ENCODE measurements around the gene PPP3CA.

Gene PPP3CA

DNA sequence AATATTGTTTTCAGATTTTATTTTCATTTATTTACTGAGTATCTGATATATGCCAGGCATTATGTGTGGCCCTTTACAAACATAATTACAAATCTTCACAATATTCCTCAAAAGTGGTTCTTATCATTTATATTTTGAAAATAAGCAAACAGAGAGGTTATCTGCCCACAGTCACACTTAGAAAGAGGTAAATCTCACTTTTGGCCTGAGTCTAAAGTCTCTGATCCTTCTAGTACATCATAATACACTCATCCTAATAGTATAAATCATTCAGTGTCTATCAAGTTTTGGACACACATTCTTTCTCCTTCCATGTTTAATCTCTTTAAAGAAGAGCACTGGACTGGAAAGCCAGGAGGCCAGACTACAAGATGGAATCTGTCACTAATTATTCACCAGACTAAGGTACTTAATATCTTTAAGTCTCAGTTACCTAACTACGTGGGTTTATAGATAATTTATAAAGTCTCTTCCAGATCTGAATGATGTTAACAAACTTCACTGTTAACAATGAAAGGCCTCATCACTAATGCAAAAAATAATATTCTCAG is 281.3 kb downstream of the PPP3CA start:
- Histone ChIP-seq H3K36me3 (ENCODE audit: control insufficient read depth, insufficient read depth, low read length) (no peaks in the 10 kb centered on the region), H3K4me3 (ENCODE audit: low read length) (no peak overlapping the region), H3K4me1 (ENCODE audit: control insufficient read depth, insufficient read depth, low read length) (no peaks in the 10 kb centered on the region), H3K27ac (ENCODE audit: low read length) (no peak overlapping the region), H3K9me3 (ENCODE audit: control insufficient read depth, insufficient read depth, low read length) (no peaks in the 10 kb centered on the region), H3K27me3 (ENCODE audit: control insufficient read depth, insufficient read depth, low read length) (no peaks in the 10 kb centered on the region)
- DNase-seq (ENCODE audit: low read depth, low spot score): no peak
- whole genome bisulfite sequencing (ENCODE audit: insufficient coverage, insufficient read length): no CpG with 5 or more reads among the region's 1 CpG

DNA sequence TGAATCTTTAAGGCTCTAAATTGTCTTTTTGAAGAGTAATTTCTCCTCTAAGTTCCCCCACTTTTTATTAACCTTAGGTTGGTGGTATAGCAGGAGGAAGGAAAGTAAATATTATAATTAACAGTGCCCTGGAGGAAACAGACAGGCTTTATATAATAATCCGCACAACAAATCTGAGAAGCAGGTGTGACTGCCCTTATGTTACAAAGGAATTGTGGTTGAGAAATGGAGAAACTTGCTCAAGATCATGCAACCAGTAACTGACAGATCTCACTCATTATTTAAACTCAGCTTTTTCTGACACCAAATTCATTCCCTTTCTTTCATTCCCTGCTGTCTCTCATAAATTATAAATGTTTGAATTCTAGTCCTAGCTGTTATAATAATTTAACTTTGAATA is 282.0 kb downstream of the PPP3CA start:
- no peaks in the 10 kb centered on the region for H3K27me3 ChIP-seq (ENCODE audit: control insufficient read depth, insufficient read depth, low read length)
- H3K4me3 ChIP-seq (ENCODE audit: low read length): no peak overlapping the region
- no peak overlapping the region for H3K27ac ChIP-seq (ENCODE audit: low read length)
- no peaks in the 10 kb centered on the region for H3K9me3 ChIP-seq (ENCODE audit: control insufficient read depth, insufficient read depth, low read length)
- no peaks in the 10 kb centered on the region for H3K4me1 ChIP-seq (ENCODE audit: control insufficient read depth, insufficient read depth, low read length)
- H3K36me3 ChIP-seq (ENCODE audit: control insufficient read depth, insufficient read depth, low read length): no peaks in the 10 kb centered on the region
- whole genome bisulfite sequencing (ENCODE audit: insufficient coverage, insufficient read length): no CpG with 5 or more reads among the region's 1 CpG
- no peak for DNase-seq (ENCODE audit: low read depth, low spot score)

DNA sequence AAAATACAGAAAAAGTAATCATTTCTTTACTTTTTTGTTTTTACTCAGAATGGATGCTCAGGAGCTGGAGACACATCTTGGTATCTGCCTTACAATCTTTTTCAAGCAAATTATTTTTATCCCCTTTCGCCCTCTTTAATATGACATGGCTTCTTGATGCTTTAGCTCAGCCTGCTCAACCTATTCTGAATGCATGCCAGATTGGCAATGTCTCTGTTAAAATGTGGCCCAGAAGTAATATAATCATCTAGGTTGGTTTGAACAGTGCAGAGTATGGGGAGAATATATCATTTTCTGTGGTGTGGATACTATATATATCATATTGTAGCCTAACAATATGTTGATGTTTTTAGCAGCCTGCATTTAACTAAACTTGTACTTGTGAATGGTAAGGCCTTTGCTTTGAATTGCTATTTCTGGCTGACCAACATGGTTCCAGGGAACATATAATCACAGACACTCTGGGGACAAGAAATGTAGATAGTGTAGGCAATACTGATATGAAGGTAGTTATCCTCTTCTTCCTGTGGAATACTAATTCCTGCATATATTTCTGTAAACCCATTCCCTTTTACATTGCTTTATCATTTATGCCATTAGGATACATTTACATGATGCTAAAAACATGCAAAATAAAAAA is 282.7 kb downstream of the PPP3CA start:
- H3K9me3 ChIP-seq (ENCODE audit: control insufficient read depth, insufficient read depth, low read length): no peaks in the 10 kb centered on the region
- no peak for DNase-seq (ENCODE audit: low read depth, low spot score)
- H3K4me1 ChIP-seq (ENCODE audit: control insufficient read depth, insufficient read depth, low read length): no peaks in the 10 kb centered on the region
- no CpG with 5 or more reads among the region's 1 CpG for WGBS (ENCODE audit: insufficient coverage, insufficient read length)
- H3K27me3 ChIP-seq (ENCODE audit: control insufficient read depth, insufficient read depth, low read length): no peaks in the 10 kb centered on the region
- no peaks in the 10 kb centered on the region for H3K36me3 ChIP-seq (ENCODE audit: control insufficient read depth, insufficient read depth, low read length)
- no peak overlapping the region for H3K4me3 ChIP-seq (ENCODE audit: low read length)
- no peak overlapping the region for H3K27ac ChIP-seq (ENCODE audit: low read length)

DNA sequence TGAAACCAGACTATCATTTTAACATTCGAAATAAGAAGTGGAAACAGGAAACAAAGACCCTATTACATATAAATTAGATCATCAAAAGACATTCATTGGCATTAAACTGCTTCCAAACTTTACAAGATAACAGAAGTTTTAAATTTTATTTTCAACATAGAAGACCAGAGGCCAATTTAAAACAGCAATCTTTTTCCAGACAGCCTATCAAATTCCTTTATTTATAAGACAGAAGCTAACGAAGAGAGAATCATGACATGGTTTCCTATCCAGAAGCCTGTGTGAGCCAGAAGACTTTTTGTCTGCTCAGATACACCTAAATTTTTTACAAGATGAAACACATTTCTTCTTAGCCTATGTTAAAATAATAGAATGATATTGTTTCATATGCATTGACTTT is 291.9 kb downstream of the PPP3CA start:
- no peaks in the 10 kb centered on the region for H3K9me3 ChIP-seq (ENCODE audit: control insufficient read depth, insufficient read depth, low read length)
- H3K27me3 ChIP-seq (ENCODE audit: control insufficient read depth, insufficient read depth, low read length): no peaks in the 10 kb centered on the region
- H3K27ac ChIP-seq (ENCODE audit: low read length): no peak overlapping the region
- no peaks in the 10 kb centered on the region for H3K4me1 ChIP-seq (ENCODE audit: control insufficient read depth, insufficient read depth, low read length)
- no peak overlapping the region for H3K4me3 ChIP-seq (ENCODE audit: low read length)
- no CpG with 5 or more reads among the region's 2 CpGs for WGBS (ENCODE audit: insufficient coverage, insufficient read length)
- no peak for DNase-seq (ENCODE audit: low read depth, low spot score)
- H3K36me3 ChIP-seq (ENCODE audit: control insufficient read depth, insufficient read depth, low read length): no peaks in the 10 kb centered on the region

DNA sequence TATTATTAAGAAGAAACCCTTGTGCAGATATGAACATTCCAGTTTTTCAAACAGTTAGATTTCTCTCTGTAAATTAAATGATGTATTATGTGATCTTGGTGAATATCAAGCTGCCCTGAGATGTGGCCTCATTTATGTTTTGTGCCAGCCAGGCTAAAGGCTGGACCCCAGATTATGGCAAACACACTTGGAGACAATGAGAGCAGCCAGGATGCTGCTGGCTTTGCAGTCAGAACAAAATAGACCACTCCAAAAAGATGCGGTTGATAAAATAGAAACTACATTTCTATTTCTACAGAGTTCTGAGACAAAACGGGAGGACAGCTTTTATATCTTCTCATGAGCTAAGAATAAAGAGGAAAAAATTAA is 296.5 kb downstream of the PPP3CA start:
- no CpG with 5 or more reads among the region's 2 CpGs for WGBS (ENCODE audit: insufficient coverage, insufficient read length)
- H3K4me1 ChIP-seq (ENCODE audit: control insufficient read depth, insufficient read depth, low read length): no peaks in the 10 kb centered on the region; the same call in 1 of the 2 replicates

DNA sequence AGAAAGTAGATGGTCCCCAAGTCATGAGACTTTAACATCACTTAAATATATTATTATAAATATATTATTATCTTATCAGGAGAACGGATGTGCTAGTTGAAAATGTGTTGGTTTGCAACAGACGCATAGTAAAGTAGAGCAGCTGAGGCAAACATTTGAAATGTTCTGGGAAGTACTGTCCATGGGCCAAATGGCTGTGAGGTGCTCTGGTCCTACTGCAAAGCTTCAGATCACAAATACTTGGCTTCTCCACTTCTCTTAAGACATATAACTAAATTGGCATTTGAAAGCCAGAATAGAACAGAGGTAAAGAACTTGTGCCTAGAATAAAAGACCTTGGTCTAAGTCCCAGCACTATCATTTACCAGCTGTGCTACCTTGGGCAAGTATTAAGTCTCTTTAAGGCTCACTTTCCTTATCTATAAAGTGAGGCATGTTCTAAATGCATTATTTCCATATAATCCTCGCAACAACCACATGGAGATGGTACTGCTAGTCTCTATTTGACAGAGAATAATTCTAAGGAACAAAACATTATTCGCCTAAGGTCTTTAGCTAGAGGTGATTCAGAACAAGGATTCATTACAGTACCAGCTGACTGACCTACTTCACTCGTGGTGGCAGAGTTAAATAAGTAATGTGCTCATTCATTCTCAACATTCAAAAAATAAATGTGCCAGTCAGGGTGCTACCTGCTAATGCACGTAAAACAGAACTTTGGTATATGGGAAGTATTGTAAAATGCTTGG is 297.1 kb downstream of the PPP3CA start:
- no peak for DNase-seq (ENCODE audit: low read depth, low spot score)

More for the DNA sequence above, 296.5 kb downstream of the PPP3CA start:
- no peak for DNase-seq (ENCODE audit: low read depth, low spot score)
- Histone ChIP-seq H3K9me3 (ENCODE audit: control insufficient read depth, insufficient read depth, low read length) (no peaks in the 10 kb centered on the region), H3K27ac (ENCODE audit: low read length) (no peak overlapping the region), H3K36me3 (ENCODE audit: control insufficient read depth, insufficient read depth, low read length) (no peaks in the 10 kb centered on the region), H3K27me3 (ENCODE audit: control insufficient read depth, insufficient read depth, low read length) (no peaks in the 10 kb centered on the region), H3K4me3 (ENCODE audit: low read length) (no peak overlapping the region)

DNA sequence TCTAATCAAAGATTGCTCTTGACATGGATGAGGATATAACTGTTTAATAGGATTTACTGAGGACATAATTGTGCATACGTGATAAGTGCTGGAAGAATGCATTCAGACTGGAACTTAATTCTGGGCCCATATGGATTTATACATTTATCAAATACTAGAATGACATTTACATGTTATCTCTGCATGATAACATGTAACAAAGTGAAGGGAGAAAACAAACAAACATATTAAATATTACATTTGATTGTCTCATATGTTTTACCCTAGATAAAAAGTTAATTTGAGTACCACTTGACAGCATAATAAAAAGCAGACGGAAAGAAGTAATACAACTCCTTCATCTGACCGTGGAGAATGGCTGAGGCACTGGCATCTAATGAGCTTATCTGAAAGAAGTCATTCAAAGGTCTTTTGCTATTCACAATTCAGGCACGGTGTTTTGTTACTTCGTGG is 297.8 kb downstream of the PPP3CA start:
- Histone ChIP-seq H3K9me3 (ENCODE audit: control insufficient read depth, insufficient read depth, low read length) (no peaks in the 10 kb centered on the region), H3K27ac (ENCODE audit: low read length) (no peak overlapping the region), H3K4me1 (ENCODE audit: control insufficient read depth, insufficient read depth, low read length) (no peaks in the 10 kb centered on the region; the same call in none of the 2 replicates), H3K27me3 (ENCODE audit: control insufficient read depth, insufficient read depth, low read length) (no peaks in the 10 kb centered on the region), H3K4me3 (ENCODE audit: low read length) (no peak overlapping the region), H3K36me3 (ENCODE audit: control insufficient read depth, insufficient read depth, low read length) (no peaks in the 10 kb centered on the region)
- no peak for DNase-seq (ENCODE audit: low read depth, low spot score)
- WGBS (ENCODE audit: insufficient coverage, insufficient read length): no CpG with 5 or more reads among the region's 5 CpGs

More for the DNA sequence above, 297.1 kb downstream of the PPP3CA start:
- Histone ChIP-seq H3K4me1 (ENCODE audit: control insufficient read depth, insufficient read depth, low read length) (no peaks in the 10 kb centered on the region; the same call in 1 of the 2 replicates), H3K4me3 (ENCODE audit: low read length) (no peak overlapping the region), H3K27ac (ENCODE audit: low read length) (no peak overlapping the region), H3K9me3 (ENCODE audit: control insufficient read depth, insufficient read depth, low read length) (no peaks in the 10 kb centered on the region), H3K27me3 (ENCODE audit: control insufficient read depth, insufficient read depth, low read length) (no peaks in the 10 kb centered on the region), H3K36me3 (ENCODE audit: control insufficient read depth, insufficient read depth, low read length) (no peaks in the 10 kb centered on the region)
- WGBS (ENCODE audit: insufficient coverage, insufficient read length): no CpG with 5 or more reads among the region's 6 CpGs

DNA sequence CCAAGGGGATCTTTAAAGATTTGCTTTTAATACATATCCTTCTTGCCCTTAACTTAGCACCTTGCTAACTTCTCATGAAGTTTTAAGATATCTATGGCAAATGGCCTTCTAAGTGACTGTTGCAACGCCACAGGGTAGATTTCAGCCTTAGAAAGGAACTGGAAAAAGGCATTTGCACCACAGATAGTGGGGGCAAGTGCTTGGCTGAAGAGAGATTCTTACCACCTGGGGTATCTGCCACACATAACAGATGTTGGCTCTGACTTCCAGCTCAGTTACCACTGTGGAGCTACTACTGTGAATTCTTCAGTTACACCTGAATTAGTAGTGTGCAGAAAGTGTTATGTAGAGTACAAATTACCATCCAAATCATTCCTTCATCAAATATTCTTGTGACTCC is 302.6 kb downstream of the PPP3CA start:
- no peak overlapping the region for H3K4me3 ChIP-seq (ENCODE audit: low read length)
- no peaks in the 10 kb centered on the region for H3K36me3 ChIP-seq (ENCODE audit: control insufficient read depth, insufficient read depth, low read length)
- no peak for DNase-seq (ENCODE audit: low read depth, low spot score)
- WGBS (ENCODE audit: insufficient coverage, insufficient read length): no CpG with 5 or more reads among the region's 1 CpG
- no peaks in the 10 kb centered on the region for H3K9me3 ChIP-seq (ENCODE audit: control insufficient read depth, insufficient read depth, low read length)
- no peaks in the 10 kb centered on the region for H3K27me3 ChIP-seq (ENCODE audit: control insufficient read depth, insufficient read depth, low read length)
- H3K4me1 ChIP-seq (ENCODE audit: control insufficient read depth, insufficient read depth, low read length): no peaks in the 10 kb centered on the region; the same call in none of the 2 replicates
- no peak overlapping the region for H3K27ac ChIP-seq (ENCODE audit: low read length)

DNA sequence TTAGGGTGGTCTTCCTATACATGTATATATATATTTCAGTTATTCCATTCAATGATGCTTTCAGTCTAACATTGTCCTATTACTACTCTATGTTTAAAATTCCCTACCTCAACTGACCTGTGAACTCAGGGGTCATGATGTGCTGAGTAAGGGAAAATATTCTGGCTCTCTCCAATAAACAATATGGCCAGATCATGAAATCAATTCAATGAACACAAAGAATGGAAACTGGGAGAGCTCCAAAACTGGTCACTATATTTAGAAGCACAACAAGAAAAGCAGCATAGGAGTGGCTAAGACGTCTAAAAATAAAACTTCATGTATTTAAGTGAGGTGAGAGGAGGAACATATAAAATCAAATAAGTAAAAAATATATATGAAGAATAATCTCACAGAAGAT is 304.5 kb downstream of the PPP3CA start:
- no peak overlapping the region for H3K4me3 ChIP-seq (ENCODE audit: low read length)
- no CpG with 5 or more reads among the region's 1 CpG for WGBS (ENCODE audit: insufficient coverage, insufficient read length)
- DNase-seq (ENCODE audit: low read depth, low spot score): no peak
- no peaks in the 10 kb centered on the region for H3K27me3 ChIP-seq (ENCODE audit: control insufficient read depth, insufficient read depth, low read length)
- no peaks in the 10 kb centered on the region; the same call in none of the 2 replicates for H3K4me1 ChIP-seq (ENCODE audit: control insufficient read depth, insufficient read depth, low read length)
- no peak overlapping the region for H3K27ac ChIP-seq (ENCODE audit: low read length)
- no peaks in the 10 kb centered on the region for H3K9me3 ChIP-seq (ENCODE audit: control insufficient read depth, insufficient read depth, low read length)
- no peaks in the 10 kb centered on the region for H3K36me3 ChIP-seq (ENCODE audit: control insufficient read depth, insufficient read depth, low read length)

DNA sequence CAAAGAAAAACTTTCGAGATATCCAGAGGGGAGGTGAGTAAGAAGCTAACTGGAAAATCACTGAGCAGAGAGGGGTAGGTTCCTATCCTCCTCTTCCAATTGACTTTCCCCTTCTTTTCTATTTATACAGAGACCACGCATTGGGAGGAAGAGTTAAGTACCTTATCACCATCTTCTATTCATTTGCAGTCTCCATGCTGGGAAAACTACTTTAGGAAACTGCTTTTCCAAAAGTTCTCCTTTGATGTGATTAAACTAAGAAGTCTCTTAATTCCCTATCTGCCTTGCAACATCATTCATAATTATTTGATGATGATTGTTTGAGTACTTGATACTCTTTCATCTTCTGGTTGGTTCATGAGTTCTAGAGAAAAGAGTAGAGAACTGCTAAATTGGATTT is 306.6 kb downstream of the PPP3CA start:
- no peak for DNase-seq (ENCODE audit: low read depth, low spot score)
- WGBS (ENCODE audit: insufficient coverage, insufficient read length): no CpG with 5 or more reads among the region's 2 CpGs
- H3K4me3 ChIP-seq (ENCODE audit: low read length): no peak overlapping the region
- H3K36me3 ChIP-seq (ENCODE audit: control insufficient read depth, insufficient read depth, low read length): no peaks in the 10 kb centered on the region
- peaks cover 1% of the 10 kb centered on the region for H3K4me1 ChIP-seq (ENCODE audit: control insufficient read depth, insufficient read depth, low read length)
- H3K27ac ChIP-seq (ENCODE audit: low read length): no peak overlapping the region
- H3K27me3 ChIP-seq (ENCODE audit: control insufficient read depth, insufficient read depth, low read length): no peaks in the 10 kb centered on the region
- H3K9me3 ChIP-seq (ENCODE audit: control insufficient read depth, insufficient read depth, low read length): no peaks in the 10 kb centered on the region
